ENCODE results near the gene ASB1.
"Not testable (repeated sequence)": the region's sequence is repeated elsewhere in the genome, so short reads cannot be mapped to it uniquely, and the experiment has no call there.

The ASB1 gene

GRCh38 chr2:238391042-238391689 is 35.6 kb upstream of the ASB1 start:
- no peaks in the 10 kb centered on the region for H3K4me1 Mint-ChIP-seq (ENCODE audit: low read depth)
- H3K27ac Mint-ChIP-seq = no peak overlapping the region
- H3K4me3 Mint-ChIP-seq = no peak overlapping the region
- no peaks in the 10 kb centered on the region for H3K27me3 Mint-ChIP-seq
- no peaks in the 10 kb centered on the region for H3K9me3 Mint-ChIP-seq
- peaks cover 1% of the 10 kb centered on the region for H3K36me3 Mint-ChIP-seq (ENCODE audit: low read depth)
- DNase-seq = no peak

GRCh38 chr2:238396663-238397062 is 30.1 kb upstream of the ASB1 start:
- DNase-seq = no peak
- Mint-ChIP-seq H3K36me3 (ENCODE audit: low read depth) (peaks cover 14% of the 10 kb centered on the region), H3K27ac (no peak overlapping the region), H3K4me3 (no peak overlapping the region), H3K9me3 (no peaks in the 10 kb centered on the region), H3K27me3 (no peaks in the 10 kb centered on the region), H3K4me1 (ENCODE audit: low read depth) (no peaks in the 10 kb centered on the region)

- H3K4me1 Mint-ChIP-seq (ENCODE audit: low read depth) = no peaks in the 10 kb centered on the region
- H3K27me3 Mint-ChIP-seq = no peaks in the 10 kb centered on the region
- no peak overlapping the region for H3K27ac Mint-ChIP-seq
- H3K36me3 Mint-ChIP-seq (ENCODE audit: low read depth) = peaks cover 15% of the 10 kb centered on the region
- H3K9me3 Mint-ChIP-seq = no peaks in the 10 kb centered on the region
- DNase-seq = no peak
- no peak overlapping the region for H3K4me3 Mint-ChIP-seq
Observed at GRCh38 chr2:238397356-238397755, 29.4 kb upstream of the ASB1 start.

- no peaks in the 10 kb centered on the region for H3K27me3 Mint-ChIP-seq
- peak overlapping the region; percentile 34 for H3K27ac Mint-ChIP-seq
- DNase-seq = no peak
- peaks cover 15% of the 10 kb centered on the region for H3K36me3 Mint-ChIP-seq (ENCODE audit: low read depth)
- no peak overlapping the region for H3K4me3 Mint-ChIP-seq
- no peaks in the 10 kb centered on the region for H3K9me3 Mint-ChIP-seq
- H3K4me1 Mint-ChIP-seq (ENCODE audit: low read depth) = no peaks in the 10 kb centered on the region
Observed at GRCh38 chr2:238398577-238398976, 28.1 kb upstream of the ASB1 start.

- peaks cover 15% of the 10 kb centered on the region for H3K36me3 Mint-ChIP-seq (ENCODE audit: low read depth)
- no peak for DNase-seq
Observed at GRCh38 chr2:238399094-238399493, 27.6 kb upstream of the ASB1 start.

GRCh38 chr2:238401551-238401950 is 25.2 kb upstream of the ASB1 start:
- Mint-ChIP-seq H3K27ac (no peak overlapping the region), H3K36me3 (ENCODE audit: low read depth) (peaks cover 15% of the 10 kb centered on the region), H3K4me3 (no peak overlapping the region), H3K27me3 (no peaks in the 10 kb centered on the region), H3K9me3 (no peaks in the 10 kb centered on the region), H3K4me1 (ENCODE audit: low read depth) (peaks cover 6% of the 10 kb centered on the region)
- DNase-seq = no peak

More at GRCh38 chr2:238399094-238399493, 27.6 kb upstream of the ASB1 start:
- H3K27me3 Mint-ChIP-seq = no peaks in the 10 kb centered on the region
- no peak overlapping the region for H3K4me3 Mint-ChIP-seq
- no peaks in the 10 kb centered on the region for H3K9me3 Mint-ChIP-seq
- no peaks in the 10 kb centered on the region for H3K4me1 Mint-ChIP-seq (ENCODE audit: low read depth)
- no peak overlapping the region for H3K27ac Mint-ChIP-seq

GRCh38 chr2:238403632-238404405 is 22.9 kb upstream of the ASB1 start:
- peaks cover 6% of the 10 kb centered on the region for H3K4me1 Mint-ChIP-seq (ENCODE audit: low read depth)
- H3K36me3 Mint-ChIP-seq (ENCODE audit: low read depth) = peaks cover 12% of the 10 kb centered on the region
- H3K4me3 Mint-ChIP-seq = no peak overlapping the region
- DNase-seq = no peak
- no peaks in the 10 kb centered on the region for H3K27me3 Mint-ChIP-seq
- H3K27ac Mint-ChIP-seq = no peak overlapping the region
- H3K9me3 Mint-ChIP-seq = no peaks in the 10 kb centered on the region

GRCh38 chr2:238404406-238405216 is 22.1 kb upstream of the ASB1 start:
- H3K27ac Mint-ChIP-seq = no peak overlapping the region
- DNase-seq = no peak
- no peaks in the 10 kb centered on the region for H3K9me3 Mint-ChIP-seq
- peaks cover 6% of the 10 kb centered on the region for H3K4me1 Mint-ChIP-seq (ENCODE audit: low read depth)
- no peaks in the 10 kb centered on the region for H3K27me3 Mint-ChIP-seq
- H3K4me3 Mint-ChIP-seq = no peak overlapping the region
- peaks cover 7% of the 10 kb centered on the region for H3K36me3 Mint-ChIP-seq (ENCODE audit: low read depth)

GRCh38 chr2:238405217-238405555 is 21.5 kb upstream of the ASB1 start:
- H3K27me3 Mint-ChIP-seq, H3K4me3 Mint-ChIP-seq, H3K27ac Mint-ChIP-seq: not testable (repeated sequence)

GRCh38 chr2:238406221-238406997 is 20.3 kb upstream of the ASB1 start:
- Mint-ChIP-seq H3K9me3 (no peaks in the 10 kb centered on the region), H3K27me3 (no peaks in the 10 kb centered on the region), H3K4me1 (ENCODE audit: low read depth) (peaks cover 6% of the 10 kb centered on the region), H3K4me3 (no peak overlapping the region), H3K27ac (no peak overlapping the region), H3K36me3 (ENCODE audit: low read depth) (peaks cover 4% of the 10 kb centered on the region)
- no peak for DNase-seq

More at GRCh38 chr2:238405217-238405555, 21.5 kb upstream of the ASB1 start:
- DNase-seq; H3K4me1 Mint-ChIP-seq (ENCODE audit: low read depth); H3K36me3 Mint-ChIP-seq (ENCODE audit: low read depth); H3K9me3 Mint-ChIP-seq: not testable (repeated sequence)

GRCh38 chr2:238406998-238407285 is 19.8 kb upstream of the ASB1 start:
- no peaks in the 10 kb centered on the region for H3K27me3 Mint-ChIP-seq
- H3K27ac Mint-ChIP-seq = no peak overlapping the region
- DNase-seq = no peak
- H3K36me3 Mint-ChIP-seq (ENCODE audit: low read depth) = no peaks in the 10 kb centered on the region
- no peaks in the 10 kb centered on the region for H3K9me3 Mint-ChIP-seq
- no peak overlapping the region for H3K4me3 Mint-ChIP-seq
- H3K4me1 Mint-ChIP-seq (ENCODE audit: low read depth) = peaks cover 6% of the 10 kb centered on the region

GRCh38 chr2:238407566-238407965 is 19.2 kb upstream of the ASB1 start:
- Mint-ChIP-seq H3K27ac (no peak overlapping the region), H3K27me3 (no peaks in the 10 kb centered on the region), H3K36me3 (ENCODE audit: low read depth) (no peaks in the 10 kb centered on the region), H3K4me3 (no peak overlapping the region), H3K4me1 (ENCODE audit: low read depth) (peaks cover 6% of the 10 kb centered on the region), H3K9me3 (no peaks in the 10 kb centered on the region)
- DNase-seq = no peak

- no peak overlapping the region for H3K27ac Mint-ChIP-seq
Observed at GRCh38 chr2:238408615-238409340, 17.9 kb upstream of the ASB1 start.

More at GRCh38 chr2:238408615-238409340, 17.9 kb upstream of the ASB1 start:
- DNase-seq = no peak
- Mint-ChIP-seq H3K27me3 (no peaks in the 10 kb centered on the region), H3K4me1 (ENCODE audit: low read depth) (peaks cover 6% of the 10 kb centered on the region), H3K9me3 (no peaks in the 10 kb centered on the region), H3K4me3 (no peak overlapping the region), H3K36me3 (ENCODE audit: low read depth) (no peaks in the 10 kb centered on the region)

Data from activated T-cell treated with anti-CD3 and anti-CD28 coated beads, Interleukin-2, amount 50 U/mL, for 24 hours (primary cell).